ENCODE measurements around the gene GRIK5. TPM values are rescaled to one million over a fixed set of nuclear protein-coding genes. Genes with fewer than 3 reads are reported as not detected.
"Not testable (repeated sequence)": the region's sequence is repeated elsewhere in the genome, so short reads cannot be mapped to it uniquely, and the experiment has no call there.

Gene GRIK5
- total and polyA plus RNA-seq, 7 experiments from 2014 or later: 0.09 to 3.5 (median 0.74) TPM; not detected in 1

- POLR2A ChIA-PET: no interaction called here
- Mint-ChIP-seq H3K4me3 (no peak overlapping the region), H3K36me3 (no peaks in the 10 kb centered on the region), H3K9me3 (peaks cover 0 to 2% (median 0%) of the 10 kb centered on the region in 11 donors), H3K27me3 (peaks cover 0 to 10% (median 0%) of the 10 kb centered on the region in 5 donors), H3K4me1 (peaks cover 0 to 4% (median 0%) of the 10 kb centered on the region in 7 donors), H3K27ac (no peak overlapping the region)
- DNase-seq (no peak), ATAC-seq (no peak)
- H3K9me3 ChIP-seq (ENCODE audit: control insufficient read depth in 2 of 3, low read length in 3 of 3): no peaks in the 10 kb centered on the region
- H3K4me3 ChIP-seq (ENCODE audit: low read length): no peak overlapping the region
- H3K4me1 ChIP-seq (ENCODE audit: control insufficient read depth in 2 of 2, insufficient read depth in 2 of 2, low read length in 2 of 2): no peaks in the 10 kb centered on the region
- CTCF ChIA-PET: no interaction called here
- no peak overlapping the region for H3K27ac ChIP-seq (ENCODE audit: low read depth, low read length)
- H3K27me3 ChIP-seq (ENCODE audit: control insufficient read depth in 2 of 2, insufficient read depth in 2 of 2, low read length in 2 of 2): no peaks in the 10 kb centered on the region
- no peaks in the 10 kb centered on the region for H3K36me3 ChIP-seq (ENCODE audit: control insufficient read depth in 2 of 3, insufficient read depth in 3 of 3, low read length in 3 of 3)
- intact Hi-C loops (cut with micrococcal nuclease): no loop called here
Measured at GRCh38 chr19:42018503-42019193, 51.4 kb downstream of the GRIK5 start.

- Mint-ChIP-seq H3K4me1 (peaks cover 0 to 4% (median 0%) of the 10 kb centered on the region in 7 donors), H3K36me3 (no peaks in the 10 kb centered on the region), H3K9me3 (peaks cover 0 to 2% (median 0%) of the 10 kb centered on the region in 11 donors), H3K27me3 (peaks cover 0 to 10% (median 0%) of the 10 kb centered on the region in 5 donors), H3K27ac (no peak overlapping the region), H3K4me3 (no peak overlapping the region)
- ATAC-seq (no peak), DNase-seq (no peak)
- no peaks in the 10 kb centered on the region for H3K36me3 ChIP-seq (ENCODE audit: control insufficient read depth in 2 of 3, insufficient read depth in 3 of 3, low read length in 3 of 3)
- intact Hi-C loops (cut with micrococcal nuclease): no loop called here
- ChIA-PET CTCF (interaction anchor here (0.7 kb wide), 1 partner anchor 17 kb away, joined by 3 read pairs; no protein-coding TSS in a partner anchor), POLR2A (no interaction called here)
- H3K27ac ChIP-seq (ENCODE audit: low read depth, low read length): no peak overlapping the region
- no peaks in the 10 kb centered on the region for H3K27me3 ChIP-seq (ENCODE audit: control insufficient read depth in 2 of 2, insufficient read depth in 2 of 2, low read length in 2 of 2)
- no peaks in the 10 kb centered on the region for H3K4me1 ChIP-seq (ENCODE audit: control insufficient read depth in 2 of 2, insufficient read depth in 2 of 2, low read length in 2 of 2)
- H3K4me3 ChIP-seq (ENCODE audit: low read length): no peak overlapping the region
- H3K9me3 ChIP-seq (ENCODE audit: control insufficient read depth in 2 of 3, low read length in 3 of 3): no peaks in the 10 kb centered on the region
Measured at GRCh38 chr19:42017040-42017439, 53.0 kb downstream of the GRIK5 start.

- H3K27ac ChIP-seq (ENCODE audit: low read depth, low read length); H3K9me3 Mint-ChIP-seq; H3K36me3 ChIP-seq (ENCODE audit: control insufficient read depth in 2 of 3, insufficient read depth in 3 of 3, low read length in 3 of 3); H3K36me3 Mint-ChIP-seq; DNase-seq; ATAC-seq; H3K4me3 Mint-ChIP-seq; H3K4me1 Mint-ChIP-seq; H3K4me1 ChIP-seq (ENCODE audit: control insufficient read depth in 2 of 2, insufficient read depth in 2 of 2, low read length in 2 of 2); H3K27ac Mint-ChIP-seq; H3K27me3 ChIP-seq (ENCODE audit: control insufficient read depth in 2 of 2, insufficient read depth in 2 of 2, low read length in 2 of 2); H3K9me3 ChIP-seq (ENCODE audit: control insufficient read depth in 2 of 3, low read length in 3 of 3); intact Hi-C loops (cut with micrococcal nuclease); H3K27me3 Mint-ChIP-seq; H3K4me3 ChIP-seq (ENCODE audit: low read length): not testable (repeated sequence)
- ChIA-PET POLR2A (interaction anchor here (0.6 to 0.8 kb wide), 2 partner anchors 12 to 141 kb away, joined by 3 to 5 read pairs; no protein-coding TSS in a partner anchor), CTCF (interaction anchor here (0.6 kb wide), 2 partner anchors 48 to 260 kb away, joined by 3 to 5 read pairs; no protein-coding TSS in a partner anchor)
Measured at GRCh38 chr19:42012747-42013146, 57.3 kb downstream of the GRIK5 start.

- ChIA-PET POLR2A (no interaction called here), CTCF (interaction anchor here (0.6 kb wide), 1 partner anchor 1645 kb away, joined by 3 read pairs; no protein-coding TSS in a partner anchor)
- Histone ChIP-seq H3K4me1 (ENCODE audit: control insufficient read depth in 2 of 2, insufficient read depth in 2 of 2, low read length in 2 of 2) (no peaks in the 10 kb centered on the region), H3K4me3 (ENCODE audit: low read length) (no peak overlapping the region), H3K27ac (ENCODE audit: low read depth, low read length) (no peak overlapping the region), H3K36me3 (ENCODE audit: control insufficient read depth in 2 of 3, insufficient read depth in 3 of 3, low read length in 3 of 3) (no peaks in the 10 kb centered on the region), H3K9me3 (ENCODE audit: control insufficient read depth in 2 of 3, low read length in 3 of 3) (no peaks in the 10 kb centered on the region), H3K27me3 (ENCODE audit: control insufficient read depth in 2 of 2, insufficient read depth in 2 of 2, low read length in 2 of 2) (no peaks in the 10 kb centered on the region)
- no peaks in the 10 kb centered on the region for H3K9me3 Mint-ChIP-seq
- no peak overlapping the region for H3K4me3 Mint-ChIP-seq
- DNase-seq: no peak
- no peak overlapping the region for H3K27ac Mint-ChIP-seq
- intact Hi-C loops (cut with micrococcal nuclease): no loop called here
- no peaks in the 10 kb centered on the region for H3K27me3 Mint-ChIP-seq
- peaks cover 0 to 4% (median 0%) of the 10 kb centered on the region in 7 donors for H3K4me1 Mint-ChIP-seq
- H3K36me3 Mint-ChIP-seq: no peaks in the 10 kb centered on the region
- ATAC-seq: no peak
Measured at GRCh38 chr19:42010245-42011126, 59.5 kb downstream of the GRIK5 start.

GRCh38 chr19:42006569-42006968 is 63.4 kb downstream of the GRIK5 start:
- ChIA-PET CTCF (no interaction called here), POLR2A (no interaction called here)
- no peak for DNase-seq
- no peak overlapping the region for H3K27ac Mint-ChIP-seq
- ATAC-seq: no peak
- H3K4me3 ChIP-seq (ENCODE audit: low read length): no peak overlapping the region
- peaks cover 0 to 12% (median 0%) of the 10 kb centered on the region in 7 donors for H3K4me1 Mint-ChIP-seq
- no peaks in the 10 kb centered on the region for H3K9me3 Mint-ChIP-seq
- no peaks in the 10 kb centered on the region for H3K4me1 ChIP-seq (ENCODE audit: control insufficient read depth in 2 of 2, insufficient read depth in 2 of 2, low read length in 2 of 2)
- no peaks in the 10 kb centered on the region for H3K9me3 ChIP-seq (ENCODE audit: control insufficient read depth in 2 of 3, low read length in 3 of 3)
- H3K36me3 Mint-ChIP-seq: peaks cover 0 to 3% (median 0%) of the 10 kb centered on the region in 5 donors
- H3K36me3 ChIP-seq (ENCODE audit: control insufficient read depth in 2 of 3, insufficient read depth in 3 of 3, low read length in 3 of 3): no peaks in the 10 kb centered on the region
- peaks cover 7 to 16% (median 10%) of the 10 kb centered on the region in 5 donors for H3K27me3 Mint-ChIP-seq
- H3K27ac ChIP-seq (ENCODE audit: low read depth, low read length): no peak overlapping the region
- H3K4me3 Mint-ChIP-seq: no peak overlapping the region
- H3K27me3 ChIP-seq (ENCODE audit: control insufficient read depth in 2 of 2, insufficient read depth in 2 of 2, low read length in 2 of 2): no peaks in the 10 kb centered on the region
- intact Hi-C loops (cut with micrococcal nuclease): no loop called here

- H3K27me3 ChIP-seq (ENCODE audit: control insufficient read depth in 2 of 2, insufficient read depth in 2 of 2, low read length in 2 of 2): no peaks in the 10 kb centered on the region
- no peaks in the 10 kb centered on the region for H3K9me3 ChIP-seq (ENCODE audit: control insufficient read depth in 2 of 3, low read length in 3 of 3)
- no peak overlapping the region for H3K4me3 ChIP-seq (ENCODE audit: low read length)
- H3K36me3 Mint-ChIP-seq: peaks cover 0 to 6% (median 0%) of the 10 kb centered on the region in 5 donors
- H3K4me1 Mint-ChIP-seq: peaks cover 0 to 12% (median 0%) of the 10 kb centered on the region in 7 donors
- DNase-seq: no peak
- no peaks in the 10 kb centered on the region for H3K9me3 Mint-ChIP-seq
- H3K36me3 ChIP-seq (ENCODE audit: control insufficient read depth in 2 of 3, insufficient read depth in 3 of 3, low read length in 3 of 3): no peaks in the 10 kb centered on the region
- ATAC-seq: no peak
- H3K27ac Mint-ChIP-seq: no peak overlapping the region
- CTCF ChIA-PET: no interaction called here
- intact Hi-C loops (cut with micrococcal nuclease): no loop called here
- H3K27ac ChIP-seq (ENCODE audit: low read depth, low read length): no peak overlapping the region
- POLR2A ChIA-PET: no interaction called here
- peaks cover 16 to 24% (median 20%) of the 10 kb centered on the region in 5 donors for H3K27me3 Mint-ChIP-seq
- H3K4me3 Mint-ChIP-seq: no peak overlapping the region
- no peaks in the 10 kb centered on the region for H3K4me1 ChIP-seq (ENCODE audit: control insufficient read depth in 2 of 2, insufficient read depth in 2 of 2, low read length in 2 of 2)
Measured at GRCh38 chr19:42005504-42005903, 64.5 kb downstream of the GRIK5 start.
